Kidney (tissue), 14 donors: ENCODE measurements around the gene SIRT3. TPM values are rescaled to one million over a fixed set of nuclear protein-coding genes. Genes with fewer than 3 reads are reported as not detected.
"Not testable (repeated sequence)": the region's sequence is repeated elsewhere in the genome, so short reads cannot be mapped to it uniquely, and the experiment has no call there.

ENCODE experiments used
- DNase-seq, 5 donors: peaks; one replicate each; pipeline ENCODE4 v3.0.0-alpha.2; 2013 to 2020
- FAIRE-seq: peaks from 2 replicates; lab custom pipeline; 2012; peaks lifted over from hg19 to GRCh38; lab: Jason Lieb, UNC
- H3K27ac ChIP-seq, 2 donors: one replicate each; pipeline ENCODE4 v1.7.0; 2013; ENCODE audit warnings: low read depth in 2 of 2, low read length in 2 of 2, inconsistent platforms in 1 of 2
- H3K27me3 ChIP-seq: one replicate; pipeline ENCODE4 v1.7.1; 2013; ENCODE audit warnings: low read length, inconsistent platforms; ENCODE audit not compliant: control insufficient read depth, insufficient read depth
- H3K36me3 ChIP-seq, 3 donors: one replicate each; pipeline versions ENCODE4 v1.7.0 to v1.7.1; 2013; ENCODE audit warnings: low read length in 3 of 3, control low read depth in 1 of 3, inconsistent platforms in 1 of 3; ENCODE audit not compliant: insufficient read depth in 3 of 3, control insufficient read depth in 2 of 3
- H3K4me1 ChIP-seq, 3 donors: one replicate each; pipeline versions ENCODE4 v1.7.0 to v1.7.1; 2013; ENCODE audit warnings: low read length in 3 of 3, inconsistent platforms in 1 of 3, low read depth in 1 of 3; ENCODE audit not compliant: control insufficient read depth in 2 of 3, insufficient read depth in 2 of 3
- H3K4me3 ChIP-seq, 3 donors: one replicate each; pipeline versions ENCODE4 v1.7.0 to v1.8.1; 2013; ENCODE audit warnings: low read length in 3 of 3, control low read depth in 1 of 3, inconsistent platforms in 1 of 3
- H3K9ac ChIP-seq, 3 donors: one replicate each; pipeline versions ENCODE4 v1.7.0 to v1.7.1; 2013; ENCODE audit warnings: low read length in 3 of 3, control low read depth in 1 of 3, inconsistent platforms in 1 of 3
- H3K9me3 ChIP-seq, 3 donors: one replicate each; pipeline versions ENCODE4 v1.7.0 to v1.7.1; 2013; ENCODE audit warnings: low read length in 3 of 3, control low read depth in 1 of 3, inconsistent platforms in 1 of 3; ENCODE audit not compliant: control insufficient read depth in 2 of 3, insufficient read depth in 1 of 3
- CTCF ChIP-seq: IDR thresholded peaks from 3 replicates; pipeline ENCODE4 v1.5.1; 2012; ENCODE audit warnings: mild to moderate bottlenecking, moderate library complexity, borderline replicate concordance; ENCODE audit not compliant: insufficient read depth; ENCODE audit errors: extremely low read depth
- intact Hi-C: fragments of 100-400 bp; cut with DNase I; formaldehyde crosslinking; loops from one replicate; pipeline ENCODE4 v1.11.1; 2022
- polyA plus RNA-seq: library from polyadenylated mRNA; stranded (reverse); fragments of 350-450 nt; fragmentation: Illumina TruSeq; extraction: RNeasy Lipid Tissue Mini Kit (QIAGEN cat#74804); gene quantifications from one replicate; pipeline ENCODE4 v1.2.3, GENCODE V29; 2014; ENCODE audit warnings: low read depth, low replicate concordance; ENCODE audit not compliant: insufficient read depth
- total RNA-seq: library from RNA; stranded (reverse); fragmentation: NEBNext Ultra II Directional; extraction: Animal tissue kit (Norgen Biotek cat#: 25700); gene quantifications from one replicate; pipeline ENCODE4 v1.2.1, GENCODE V29; 2021
- donor health status: control.
- donor health status: control.
- donor health status: control.
- donor health status: control.
- donor health status: control.
- donor health status: DM: yes; HTN: yes; CAD: no.
- donor health status: Normal renal cell carcinoma (clear cell type).

The SIRT3 gene
- total and polyA plus RNA-seq, 2 donors from 2014 or later = 28.3 to 28.7 TPM

- Histone ChIP-seq H3K36me3 (peaks cover 17 to 32% (median 30%) of the 10 kb centered on the region in 3 donors), H3K9ac (no peak overlapping the region), H3K4me1 (no peaks in the 10 kb centered on the region), H3K4me3 (no peak overlapping the region), H3K9me3 (no peaks in the 10 kb centered on the region), H3K27me3 (no peaks in the 10 kb centered on the region), H3K27ac (no peak overlapping the region)
- intact Hi-C loops = no loop called here
- no peak for FAIRE-seq
- TF ChIP-seq CTCF = no peak
- no peak for DNase-seq
Measured at GRCh38 chr11:244376-244775, 8.2 kb upstream of the SIRT3 start.

- DNase-seq (no peak), FAIRE-seq (no peak)
- Histone ChIP-seq H3K4me3 (no peak overlapping the region), H3K27ac (no peak overlapping the region), H3K4me1 (peaks cover 0 to 12% (median 6%) of the 10 kb centered on the region in 3 donors), H3K36me3 (peaks cover 9 to 14% (median 13%) of the 10 kb centered on the region in 3 donors), H3K9me3 (no peaks in the 10 kb centered on the region), H3K27me3 (no peaks in the 10 kb centered on the region), H3K9ac (no peak overlapping the region)
- TF ChIP-seq CTCF = no peak
- intact Hi-C loops = no loop called here
Measured at GRCh38 chr11:241634-242033, 5.5 kb upstream of the SIRT3 start.

- Histone ChIP-seq H3K9me3 (no peaks in the 10 kb centered on the region), H3K4me3 (no peak overlapping the region), H3K27me3 (no peaks in the 10 kb centered on the region), H3K4me1 (peaks cover 0 to 16% (median 10%) of the 10 kb centered on the region in 3 donors), H3K36me3 (peaks cover 2 to 9% (median 7%) of the 10 kb centered on the region in 3 donors), H3K9ac (no peak overlapping the region), H3K27ac (no peak overlapping the region)
- DNase-seq (no peak), FAIRE-seq (no peak)
- intact Hi-C loops = no loop called here
- TF ChIP-seq CTCF = no peak
Measured at GRCh38 chr11:240315-240714, 4.2 kb upstream of the SIRT3 start.

GRCh38 chr11:238346-238745 lies 2.2 kb upstream of the SIRT3 start:
- H3K27ac ChIP-seq, H3K9me3 ChIP-seq, H3K9ac ChIP-seq, H3K36me3 ChIP-seq, FAIRE-seq, H3K27me3 ChIP-seq, DNase-seq, intact Hi-C loops: not testable (repeated sequence)
- Histone ChIP-seq H3K4me1 (peaks cover 0 to 19% (median 12%) of the 10 kb centered on the region in 3 donors), H3K4me3 (peak overlapping the region in 1 of 3 donors; percentile 99)
